Stimulated activated CD4-positive, alpha-beta T cell treated with anti-CD3 and anti-CD28 coated beads, Interleukin-4, amount 100 ng/mL, for 1 hour (primary cell): ENCODE data around the gene UNKL.

ENCODE experiments used
- DNase-seq: peaks from one replicate; pipeline ENCODE4 v3.0.0-alpha.2; 2020

UNKL gene

DNA sequence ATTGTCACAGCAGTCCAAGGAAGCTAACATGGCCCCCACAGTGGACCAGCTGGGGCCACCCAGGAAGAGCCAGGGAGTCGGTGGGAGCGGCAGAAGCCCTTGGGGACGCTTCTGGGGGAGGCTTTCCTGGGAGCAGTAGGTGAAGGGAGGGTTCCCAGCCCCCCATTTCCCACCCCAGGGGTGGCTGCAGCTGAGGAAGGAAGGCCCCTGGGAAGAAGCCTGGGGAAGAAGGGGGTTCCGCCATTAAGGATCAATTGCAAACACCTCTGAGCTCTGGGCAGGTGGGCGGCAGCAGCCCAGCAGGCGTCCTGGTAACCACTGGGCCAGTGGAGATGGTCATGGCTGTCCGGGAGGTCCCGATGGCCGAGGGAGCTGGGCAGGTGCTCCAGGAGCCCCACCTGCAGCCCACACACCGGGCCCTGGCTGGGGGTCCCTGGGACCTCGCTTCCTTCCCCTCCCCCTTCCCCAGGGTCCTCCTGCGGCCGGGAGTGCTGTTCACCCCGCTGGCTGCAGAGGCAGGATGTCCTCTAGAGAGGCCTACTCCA, 15.8 kb upstream of the UNKL start:
- DNase-seq, result no peak

DNA sequence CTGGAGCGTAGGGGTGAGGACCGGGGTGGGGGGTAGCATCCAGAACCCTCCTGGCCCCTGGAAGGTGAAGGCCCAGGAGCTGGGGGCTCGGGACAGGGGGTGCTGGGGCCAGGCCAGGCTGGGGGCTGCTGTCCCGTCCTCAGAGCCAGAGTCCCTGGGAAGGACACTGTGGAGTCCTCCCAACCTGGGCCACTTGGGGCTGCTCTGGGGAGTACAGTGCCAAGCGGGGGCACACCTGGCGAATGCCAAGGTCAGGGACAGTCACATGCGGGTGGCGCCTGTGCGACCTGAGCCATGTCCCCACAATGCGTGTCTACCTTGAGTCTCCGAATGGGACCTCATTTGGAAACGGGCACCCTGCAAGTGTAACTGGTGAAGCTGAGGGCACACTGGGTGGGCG, 15.1 kb upstream of the UNKL start:
- DNase-seq, result no peak

DNA sequence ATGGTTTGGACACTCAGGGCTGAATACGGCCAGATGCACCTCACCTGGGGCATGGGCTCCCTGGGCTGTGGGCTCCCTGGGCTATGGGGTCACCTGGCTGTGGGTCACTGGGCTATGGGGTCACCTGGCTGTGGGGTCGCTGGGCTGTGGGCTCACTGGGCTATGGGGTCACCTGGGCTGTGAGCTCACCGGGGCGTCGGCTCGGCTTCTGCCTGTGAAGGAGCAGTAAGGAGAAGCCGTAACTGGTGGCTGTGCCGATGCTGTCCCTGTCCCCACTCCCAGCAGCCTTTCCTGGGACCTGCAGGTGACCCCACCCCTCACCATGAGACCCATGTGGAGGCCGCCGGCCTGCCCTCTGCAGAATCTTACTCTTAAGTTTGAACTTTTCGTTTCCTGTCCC, 14.5 kb upstream of the UNKL start:
- no peak for DNase-seq

DNA sequence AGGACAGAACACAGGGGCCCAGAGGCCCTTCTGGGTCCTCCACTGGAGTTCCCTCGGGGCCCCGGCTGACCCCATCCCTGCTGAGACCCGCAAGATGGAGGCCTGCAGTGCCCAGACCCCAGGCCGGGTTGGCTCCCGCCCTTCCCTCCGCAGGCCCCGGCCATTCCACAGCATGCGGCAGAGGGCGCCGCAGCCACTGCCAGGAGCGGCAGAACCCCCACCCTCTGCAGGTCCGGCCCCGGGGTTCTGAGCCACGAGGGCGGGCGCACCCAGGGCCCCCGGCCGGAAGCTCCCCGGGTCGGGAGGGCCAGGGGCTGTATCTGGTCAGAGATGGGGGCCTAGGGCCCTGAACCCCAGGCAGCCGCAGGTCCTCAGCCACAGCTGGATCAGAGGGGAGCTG, 14.0 kb upstream of the UNKL start:
- DNase-seq, result peak; percentile 52

DNA sequence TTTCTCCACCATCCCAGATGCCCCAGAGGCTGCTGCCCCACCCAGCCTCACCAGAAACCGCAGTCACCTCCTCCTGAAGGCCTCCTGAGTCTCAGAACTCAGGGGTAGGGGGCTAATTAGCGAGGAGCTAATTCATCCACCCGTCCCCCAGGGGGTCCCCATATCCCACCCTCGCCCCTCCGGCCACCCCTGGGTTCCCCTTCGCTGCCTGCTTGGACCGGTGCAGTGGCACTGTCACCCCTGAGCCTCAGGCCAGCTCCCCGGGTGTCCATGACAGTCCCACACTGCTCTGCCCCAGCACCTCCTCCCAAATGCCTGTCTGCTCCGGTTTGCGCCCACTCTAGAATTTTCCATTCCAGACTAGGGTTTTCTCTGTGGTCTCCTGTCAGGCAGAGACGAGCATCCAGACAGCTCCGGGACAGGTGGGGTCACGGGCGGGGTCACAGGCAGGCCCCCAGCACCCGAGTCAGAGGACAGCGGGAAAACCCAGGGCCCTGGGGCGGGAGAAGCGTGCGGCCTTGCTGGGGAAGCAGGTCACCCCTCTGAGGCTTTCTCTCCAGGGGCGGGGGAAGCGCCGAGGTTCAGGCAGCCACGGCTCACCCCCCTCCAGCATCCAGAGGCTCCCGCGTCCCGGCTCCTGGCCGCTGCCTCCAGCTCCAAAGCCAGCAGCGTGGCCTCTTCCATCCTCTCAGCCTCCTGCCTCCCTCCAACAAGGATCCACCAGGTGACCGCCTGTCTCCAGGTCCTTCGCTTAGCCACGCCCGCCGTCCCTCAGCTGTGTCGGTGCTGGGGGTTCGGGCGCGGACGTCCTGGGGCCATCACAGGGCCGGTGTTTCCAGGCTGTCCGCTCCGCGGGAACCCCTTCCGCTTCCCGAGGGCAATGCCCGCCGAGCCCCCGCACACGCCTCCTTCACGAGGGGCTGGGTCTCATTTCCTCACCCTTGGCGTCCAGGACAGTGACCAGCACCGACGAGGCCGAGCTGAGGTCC, 13.3 kb upstream of the UNKL start:
- DNase-seq, result no peak

DNA sequence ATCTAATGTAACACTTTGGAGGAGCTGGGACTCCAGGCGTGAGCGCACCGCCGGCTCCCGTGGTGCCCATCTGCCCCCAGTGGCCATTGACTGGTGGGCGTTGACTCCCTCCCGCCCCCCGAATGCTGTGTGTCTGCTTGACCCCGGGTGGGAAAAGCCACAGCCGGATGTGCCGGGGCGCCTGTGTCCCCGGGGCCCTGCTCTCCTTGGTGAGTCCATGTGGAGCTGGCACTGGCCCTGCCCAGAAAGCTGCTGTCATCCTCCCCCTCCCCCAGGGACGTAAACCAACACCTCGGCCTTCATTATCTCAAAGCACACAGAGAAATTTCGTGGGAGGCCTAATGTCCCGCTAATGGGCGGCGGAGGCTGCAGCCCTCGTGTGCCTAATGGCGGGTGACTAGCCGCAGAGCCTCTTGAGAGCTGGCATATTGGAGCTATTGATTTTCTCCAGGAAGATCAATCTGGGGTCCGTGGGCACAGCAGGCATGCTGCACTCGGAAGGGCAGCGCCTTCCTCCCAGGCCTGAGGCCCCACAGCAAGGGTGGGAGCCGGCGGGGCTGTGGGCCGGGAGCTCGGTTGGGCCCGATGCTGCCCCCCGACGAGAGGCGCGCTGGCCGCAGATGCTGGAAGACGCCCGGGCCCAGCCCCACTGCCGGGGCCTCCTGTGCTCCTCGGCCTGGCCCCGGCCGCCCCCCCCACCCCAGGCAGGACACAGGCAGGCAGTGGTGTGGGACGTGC, 12.4 kb upstream of the UNKL start:
- no peak for DNase-seq

DNA sequence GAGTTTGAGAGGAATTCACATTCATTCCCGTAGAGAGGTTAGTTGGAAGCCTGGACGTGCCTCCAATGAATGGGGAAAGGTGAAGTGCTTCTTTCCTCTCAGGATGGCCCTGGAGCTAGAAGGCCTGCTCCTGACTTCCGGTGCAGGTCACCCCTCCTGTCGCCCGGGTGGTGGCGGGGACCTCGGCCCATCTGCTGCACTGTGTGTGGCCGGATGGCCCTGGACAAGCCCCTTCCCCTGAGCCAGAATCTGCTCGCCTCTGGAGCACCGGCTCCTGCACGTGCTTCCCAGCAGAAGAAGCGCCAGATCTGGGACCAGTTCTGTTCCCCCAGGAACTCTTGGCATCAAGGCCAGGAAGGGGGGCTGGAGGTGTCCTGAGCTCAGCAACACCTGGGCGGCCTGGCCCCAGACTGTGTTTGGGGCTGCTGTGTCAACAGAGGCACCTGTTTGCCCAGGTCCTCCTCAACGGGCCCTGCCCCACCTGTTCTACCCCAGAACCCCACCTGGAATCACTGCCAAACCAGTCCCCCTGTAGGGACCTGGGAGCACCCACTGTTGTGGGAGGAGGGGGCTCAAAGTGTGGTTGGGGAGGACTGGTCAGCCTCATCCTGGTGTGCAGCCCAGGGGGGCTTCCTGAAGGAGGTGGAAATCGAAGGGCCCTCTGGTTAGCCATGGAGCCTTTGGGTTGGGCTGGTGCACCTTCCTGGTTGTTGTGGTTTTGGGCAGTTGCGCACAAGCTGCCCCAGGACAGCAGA, 11.3 kb upstream of the UNKL start:
- no peak for DNase-seq

DNA sequence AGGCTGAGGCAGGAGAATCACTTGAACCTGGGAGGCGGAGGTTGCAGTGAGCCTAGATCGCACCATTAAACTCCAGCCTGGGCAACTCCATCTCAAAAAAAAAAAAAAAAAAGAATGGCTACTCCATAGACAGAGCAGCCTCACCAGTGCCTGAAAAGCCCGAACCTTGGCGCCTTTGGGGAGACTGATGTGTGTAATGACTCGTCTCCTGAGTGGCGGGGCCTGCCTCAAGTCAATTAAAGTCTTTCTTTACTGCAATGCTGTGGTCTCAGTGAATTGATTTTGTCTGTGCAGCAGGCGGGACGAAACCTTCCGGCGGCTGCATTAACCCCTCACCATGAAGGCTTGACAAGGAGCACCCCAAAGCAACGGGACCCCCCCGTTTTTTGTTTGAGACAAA, 9.5 kb upstream of the UNKL start:
- no peak for DNase-seq

DNA sequence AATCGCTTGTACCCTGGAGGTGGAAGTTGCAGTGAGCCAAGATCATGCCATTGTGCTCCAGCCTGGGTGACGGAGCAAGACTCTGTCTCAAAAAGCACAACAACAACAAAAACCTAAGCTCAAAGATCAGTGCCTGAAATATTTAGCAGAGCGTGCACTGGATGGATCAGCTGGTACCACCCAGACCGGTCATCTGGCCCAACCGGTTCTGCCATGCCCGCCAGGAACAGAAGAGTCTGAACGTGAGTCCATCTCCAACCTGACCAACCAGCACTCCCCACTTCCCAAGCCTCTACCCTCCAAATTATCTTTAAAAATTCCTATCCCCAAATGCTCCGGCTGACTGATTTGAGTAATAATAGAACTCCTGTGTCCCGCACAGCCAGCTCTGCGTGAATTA, 7.6 kb upstream of the UNKL start:
- no peak for DNase-seq

DNA sequence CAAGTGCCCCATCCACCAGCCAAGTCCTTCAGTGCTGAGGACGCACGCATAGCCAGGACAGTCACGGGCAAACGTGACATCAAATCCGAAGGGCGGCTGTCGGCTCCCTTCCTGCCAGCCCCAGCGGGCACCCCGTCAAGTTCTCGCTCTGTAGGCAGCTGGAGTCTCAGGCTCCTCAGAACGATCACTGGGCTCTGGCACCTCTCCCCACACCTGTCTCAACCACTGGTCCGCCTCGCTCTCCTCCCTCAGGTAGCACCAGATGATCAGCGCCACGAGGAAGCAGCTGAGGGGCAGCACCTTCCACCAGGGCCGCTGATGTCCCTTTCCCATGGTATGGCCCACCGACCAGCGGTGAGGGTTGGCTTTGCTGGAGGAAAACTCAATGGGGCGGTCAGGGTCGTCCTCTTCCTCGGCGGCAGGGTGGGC, 5.6 kb upstream of the UNKL start:
- peak; percentile 11 for DNase-seq

DNA sequence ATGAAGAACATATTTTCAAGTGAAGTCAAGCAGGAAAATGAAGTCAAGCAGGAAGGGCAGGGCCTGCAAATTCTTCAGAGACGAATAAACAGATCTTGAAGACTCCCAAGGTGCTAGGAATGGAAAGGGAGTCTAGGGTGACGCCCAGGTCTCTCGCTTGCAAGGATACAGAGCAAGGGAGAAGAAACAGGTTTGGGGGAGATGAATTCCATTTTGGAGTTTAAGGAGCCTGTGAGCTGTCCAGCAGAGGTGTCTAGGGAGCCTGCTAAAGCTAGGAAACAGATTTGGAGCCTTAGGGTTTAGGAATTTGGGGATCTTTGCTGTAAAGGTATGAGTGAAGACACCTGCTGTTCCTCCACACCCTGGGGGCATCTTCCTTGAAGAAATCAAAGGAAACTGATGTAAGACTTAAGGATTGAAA, 2.0 kb upstream of the UNKL start:
- no peak for DNase-seq

DNA sequence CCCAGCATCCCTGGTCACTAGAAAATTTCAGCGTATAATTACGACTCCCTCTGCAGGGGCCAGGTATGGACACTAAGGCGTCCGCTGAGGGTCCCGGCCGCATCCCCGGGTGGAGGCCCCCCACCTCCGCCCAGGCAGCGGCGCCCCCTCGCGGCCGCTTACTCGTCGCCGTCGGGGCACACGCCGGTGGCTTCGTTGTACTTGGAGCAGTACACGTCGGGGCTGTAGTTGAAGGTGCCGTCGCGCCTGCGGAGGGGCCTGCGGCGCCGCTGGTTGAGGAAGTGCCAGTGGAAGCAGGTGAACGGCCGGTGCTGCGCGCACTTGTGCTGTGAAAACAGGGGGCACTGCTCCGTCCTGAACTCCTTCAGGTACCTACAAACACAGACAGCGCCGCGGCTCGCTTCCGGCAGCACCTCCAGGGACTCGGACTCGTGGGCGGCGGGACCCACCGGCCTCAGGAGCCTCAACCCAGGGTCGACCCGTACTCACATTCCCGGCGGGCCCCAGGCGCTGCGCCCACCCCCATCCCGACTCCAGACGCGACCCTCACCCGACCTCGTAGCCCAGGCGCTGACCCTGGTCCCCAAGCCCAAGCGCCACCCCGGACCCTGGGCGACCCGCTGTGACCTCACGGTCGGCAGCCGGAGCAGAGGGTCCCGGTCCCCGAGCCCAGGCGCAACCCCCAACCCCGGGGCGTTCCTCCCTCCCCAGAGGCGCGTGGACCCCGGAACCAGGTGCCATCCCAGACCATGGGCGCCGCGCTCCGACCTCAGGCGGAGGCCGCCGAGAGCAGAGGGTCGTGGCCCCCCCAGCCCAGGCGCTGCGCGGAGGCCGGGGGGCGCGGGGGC, 596 bp downstream of the UNKL start:
- peak; percentile 72 for DNase-seq

DNA sequence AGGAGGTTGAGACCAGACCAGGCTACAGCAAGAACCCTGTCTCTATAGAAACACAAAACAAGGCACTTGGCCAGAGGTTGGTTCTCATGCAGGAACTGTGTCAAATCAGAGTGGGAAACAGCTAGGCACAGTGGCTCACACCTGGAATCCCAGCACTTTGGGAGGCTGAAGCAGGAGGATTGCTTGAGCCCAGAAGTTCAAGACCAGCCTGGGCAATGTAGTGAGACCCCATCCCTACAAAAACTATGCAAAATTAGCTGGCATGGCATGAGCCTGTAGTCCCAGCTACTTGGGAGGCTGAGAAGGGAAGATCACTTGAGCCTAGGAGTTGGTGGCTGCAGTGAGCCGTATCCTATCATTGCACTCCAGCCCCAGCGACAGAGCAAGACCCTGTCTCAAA, 1.7 kb downstream of the UNKL start:
- DNase-seq, result no peak

DNA sequence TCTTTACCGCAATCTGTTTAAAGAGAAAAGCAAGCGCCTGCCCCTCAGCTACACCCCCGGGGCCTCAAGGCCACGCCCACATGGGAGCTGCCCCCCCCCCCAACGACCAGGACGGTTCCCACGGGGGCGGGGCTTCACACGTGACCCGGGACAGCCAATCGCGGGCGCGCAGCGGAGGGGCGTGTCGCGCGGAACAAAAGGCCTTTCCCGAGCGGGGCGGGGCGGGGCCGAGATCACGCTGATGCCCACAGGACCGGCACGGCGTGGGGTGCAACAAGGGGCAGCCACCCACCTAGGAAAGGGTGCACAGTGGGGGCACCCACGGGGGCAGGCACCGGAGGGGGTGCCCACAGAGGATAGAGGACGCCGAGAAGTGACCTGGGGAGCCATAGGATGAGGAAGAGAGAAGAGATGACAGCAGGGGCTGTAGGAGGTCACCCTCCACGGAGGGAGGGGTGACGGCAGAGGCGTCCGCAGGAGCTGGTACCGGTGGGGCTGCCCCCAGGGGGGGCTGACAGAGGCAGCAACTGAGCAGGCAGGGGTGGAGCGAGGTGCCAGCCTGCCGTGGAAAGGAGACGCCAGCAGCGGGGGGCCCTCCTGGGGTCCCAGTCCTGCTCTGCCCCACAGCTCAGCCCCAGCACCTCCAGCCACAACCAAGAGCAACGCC, 6.2 kb downstream of the UNKL start:
- DNase-seq, result peak; percentile 97

DNA sequence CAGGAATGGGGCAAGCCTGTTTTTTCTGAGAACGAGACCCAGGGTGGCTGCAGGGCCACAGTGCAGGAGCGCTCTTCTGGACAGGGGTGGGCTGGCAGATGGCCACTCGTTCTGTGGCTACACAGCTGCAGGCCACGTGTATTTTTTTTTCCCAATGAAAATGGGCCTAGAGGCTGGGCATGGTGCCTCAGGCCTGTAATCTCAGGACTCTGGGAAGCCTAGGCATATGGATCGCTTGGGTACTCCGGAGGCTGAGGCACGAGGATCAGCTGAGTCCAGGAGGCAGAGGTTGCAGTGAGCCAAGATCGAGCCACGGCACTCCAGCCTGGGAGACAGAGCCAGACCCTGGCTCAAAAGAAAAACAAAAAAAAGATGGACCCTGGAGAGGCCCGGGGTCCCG, 6.8 kb downstream of the UNKL start:
- DNase-seq, result no peak

DNA sequence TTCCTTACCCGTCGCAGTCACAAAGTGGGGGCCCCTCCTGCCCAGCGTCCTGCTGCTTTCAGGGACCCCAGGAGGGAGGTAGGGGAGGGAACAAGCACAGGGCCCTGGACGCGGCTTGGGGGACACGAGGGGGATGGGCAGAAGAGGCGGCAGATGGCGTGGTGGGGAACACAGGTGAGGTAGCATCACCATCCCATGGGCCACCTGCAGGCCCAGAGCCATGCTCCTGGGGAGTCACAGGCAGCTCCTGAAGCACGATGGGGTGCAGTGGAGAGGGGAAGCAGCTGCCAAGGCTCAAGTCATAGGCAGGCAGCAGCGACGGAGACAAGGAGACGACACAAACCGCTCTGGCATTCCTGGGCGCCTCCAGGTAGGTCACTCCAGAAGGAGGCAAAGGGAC, 10.8 kb downstream of the UNKL start:
- DNase-seq, result no peak

DNA sequence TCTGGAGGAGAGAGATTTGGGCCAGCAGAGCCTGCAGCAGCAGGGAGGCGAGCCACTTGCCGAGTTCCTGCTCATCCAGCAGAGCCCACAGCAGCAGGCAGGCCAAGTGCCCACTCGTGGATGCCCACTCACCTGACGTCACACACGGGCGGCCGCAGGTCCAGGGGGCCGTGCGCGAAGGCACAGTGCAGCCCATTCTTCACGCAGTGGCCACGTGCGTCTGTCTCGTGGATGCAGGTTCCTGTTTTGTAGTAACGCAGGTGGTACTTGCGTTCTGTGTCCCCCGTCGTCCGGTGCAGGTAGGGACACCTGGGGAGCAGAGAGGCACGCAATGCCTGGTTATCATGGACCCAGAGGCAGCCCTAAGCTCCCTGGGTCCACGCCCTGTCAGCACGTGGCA, 11.5 kb downstream of the UNKL start:
- DNase-seq, result no peak

DNA sequence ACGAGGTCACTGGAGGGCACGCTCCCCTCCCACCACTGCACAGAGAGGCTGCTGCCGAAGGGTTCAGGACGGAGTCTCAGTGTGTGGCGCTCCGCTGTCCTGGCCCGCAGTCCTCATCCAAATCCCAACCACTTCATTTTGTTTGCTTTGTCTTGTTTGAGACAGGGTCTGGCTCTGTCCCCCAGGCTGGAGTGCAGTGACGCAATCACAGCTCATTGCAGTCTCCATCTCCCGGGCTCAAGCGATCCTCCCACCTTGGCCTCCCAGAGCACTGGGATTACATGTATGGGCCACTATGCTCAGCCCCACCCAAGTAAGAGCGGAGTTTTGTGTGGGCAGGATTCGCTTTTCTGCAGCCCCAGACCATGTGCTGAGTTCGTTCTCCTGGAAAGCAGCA, 12.7 kb downstream of the UNKL start:
- DNase-seq, result no peak

DNA sequence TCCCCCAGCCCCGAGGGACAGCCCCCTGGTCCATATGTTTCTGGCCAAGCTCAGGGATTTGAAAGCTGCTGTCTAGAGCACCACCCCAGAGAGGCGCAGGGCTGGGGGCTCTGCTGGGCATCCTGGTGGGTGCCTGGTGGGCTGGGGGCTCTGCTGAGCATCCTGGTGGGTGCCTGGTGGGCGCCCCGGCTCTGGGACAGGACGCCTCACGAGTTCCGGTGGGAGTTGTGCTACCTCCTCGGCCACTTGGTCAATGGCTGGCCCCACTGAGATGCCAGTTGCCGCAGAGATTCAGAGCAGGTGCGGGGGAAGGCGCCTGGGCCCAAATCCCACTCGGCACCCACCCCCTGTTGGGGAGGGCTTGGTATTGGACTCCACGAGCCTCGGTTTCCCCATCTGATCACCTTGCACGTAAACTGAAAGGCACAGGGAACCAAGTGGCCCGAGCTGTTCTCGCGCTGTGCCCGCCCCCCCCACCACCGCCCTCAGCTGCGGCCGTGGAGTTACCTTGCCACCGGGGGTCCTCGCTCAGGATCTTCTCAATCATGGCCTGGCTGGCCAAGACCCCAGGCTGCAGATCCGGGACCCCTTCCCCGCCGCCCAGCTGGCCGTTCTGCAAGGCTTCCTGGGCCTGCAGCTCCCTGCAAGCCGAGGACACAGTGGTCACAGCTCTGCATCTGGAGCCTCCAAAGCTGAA, 13.3 kb downstream of the UNKL start:
- DNase-seq, result no peak

DNA sequence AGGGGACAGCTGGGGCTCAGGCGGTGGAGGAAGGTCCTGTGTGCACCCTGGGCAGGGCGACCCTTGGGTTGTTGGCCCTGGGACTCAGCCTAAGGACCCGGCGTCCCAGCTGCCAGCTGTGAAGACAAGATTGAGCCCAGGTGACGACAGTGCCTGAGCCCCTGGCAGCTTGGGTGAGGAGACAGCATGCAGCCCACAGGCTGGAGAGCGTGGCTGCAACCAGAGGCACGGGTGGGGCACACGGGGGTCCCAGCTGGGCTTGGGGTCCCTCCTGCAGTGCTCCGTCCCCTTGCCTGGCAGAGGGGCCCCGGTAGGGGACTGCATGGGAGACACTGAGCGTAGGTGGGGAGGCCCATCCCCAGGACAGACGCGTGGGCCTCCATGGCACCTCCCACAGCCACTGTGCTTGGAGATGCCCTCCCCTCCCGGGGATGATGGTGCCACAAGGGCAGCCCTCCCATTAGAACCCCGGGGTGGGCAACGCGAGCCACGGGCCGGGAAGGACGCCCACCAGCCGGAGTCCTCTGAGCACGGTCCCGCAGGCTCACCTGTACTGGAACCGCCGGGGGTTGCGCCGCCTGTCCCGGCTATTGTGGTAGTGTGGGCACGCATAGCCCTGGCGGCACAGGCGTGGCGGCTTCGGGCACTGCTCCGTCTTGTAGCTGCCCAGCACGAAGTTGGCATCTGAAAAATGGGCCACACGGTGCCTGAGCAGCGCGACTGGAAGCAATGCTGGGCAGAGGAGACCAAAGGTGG, 15.5 kb downstream of the UNKL start:
- DNase-seq, result no peak
